ENCODE data around the gene CUBN.
A peak's percentile ranks its signal among the peaks of the same experiment; 100 is the strongest.
"Not testable (repeated sequence)": the region's sequence is repeated elsewhere in the genome, so short reads cannot be mapped to it uniquely, and the experiment has no call there.

CUBN gene

DNA sequence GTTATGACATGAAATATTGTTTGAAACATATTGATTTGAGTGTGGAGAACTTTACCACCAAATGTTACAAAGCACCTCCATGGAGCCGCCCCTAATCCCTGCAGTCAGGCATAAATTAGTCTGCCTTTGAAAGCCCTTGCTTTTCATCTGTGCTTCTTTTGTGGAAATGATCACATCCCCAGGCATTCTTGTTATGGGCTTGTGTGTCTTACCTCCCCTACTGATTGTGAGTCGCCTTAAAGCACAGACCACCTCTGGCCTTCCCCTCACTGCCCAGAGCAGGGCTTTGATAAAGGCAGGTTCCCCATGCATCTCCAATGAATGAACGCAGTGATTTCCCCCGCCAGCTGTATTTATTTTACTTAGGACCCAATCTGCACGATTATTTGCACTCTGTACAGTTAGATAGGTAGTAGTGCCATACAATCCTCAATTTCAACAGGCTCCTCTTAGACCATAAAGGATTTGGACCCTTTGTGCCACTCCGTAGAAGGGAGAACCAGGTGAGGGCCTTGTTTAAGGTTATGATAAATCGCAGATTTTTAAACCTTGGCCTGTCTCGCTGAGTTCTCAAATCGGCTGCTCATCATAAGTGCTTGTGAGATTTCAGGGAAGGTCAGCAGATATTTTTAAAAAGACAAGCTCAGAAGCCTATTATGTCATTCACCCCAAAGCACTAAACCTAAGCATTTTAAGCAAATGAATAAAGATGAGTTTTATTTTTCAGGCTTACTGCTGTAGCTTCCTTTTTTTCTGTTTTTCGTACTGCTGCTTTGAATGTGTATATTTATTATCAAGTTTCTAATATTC is 107.8 kb downstream of the CUBN start:
- no peak overlapping the region for H3K27ac ChIP-seq

DNA sequence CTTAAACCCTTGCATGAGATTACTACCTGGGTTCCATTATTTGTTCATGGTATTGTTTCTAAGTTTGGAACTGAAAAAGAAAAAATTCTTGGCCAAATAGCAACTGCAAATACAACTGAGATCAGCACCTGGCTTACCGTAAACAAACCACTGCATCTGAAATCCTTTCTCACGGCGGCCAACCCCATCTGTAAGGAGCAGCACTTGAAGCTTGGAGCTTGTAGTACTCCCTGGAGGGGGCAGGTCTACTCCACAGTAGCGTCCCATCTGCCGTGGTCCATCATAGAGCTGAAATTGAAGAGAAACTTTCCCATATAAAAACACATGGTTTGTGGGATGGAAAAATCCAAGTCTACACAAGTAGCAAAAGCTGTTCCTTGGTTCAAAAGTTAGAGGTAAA is 109.9 kb downstream of the CUBN start:
- H3K36me3 ChIP-seq = no peaks in the 10 kb centered on the region
- no peak overlapping the region for H3K4me3 ChIP-seq
- TF ChIP-seq, protein P1, sequence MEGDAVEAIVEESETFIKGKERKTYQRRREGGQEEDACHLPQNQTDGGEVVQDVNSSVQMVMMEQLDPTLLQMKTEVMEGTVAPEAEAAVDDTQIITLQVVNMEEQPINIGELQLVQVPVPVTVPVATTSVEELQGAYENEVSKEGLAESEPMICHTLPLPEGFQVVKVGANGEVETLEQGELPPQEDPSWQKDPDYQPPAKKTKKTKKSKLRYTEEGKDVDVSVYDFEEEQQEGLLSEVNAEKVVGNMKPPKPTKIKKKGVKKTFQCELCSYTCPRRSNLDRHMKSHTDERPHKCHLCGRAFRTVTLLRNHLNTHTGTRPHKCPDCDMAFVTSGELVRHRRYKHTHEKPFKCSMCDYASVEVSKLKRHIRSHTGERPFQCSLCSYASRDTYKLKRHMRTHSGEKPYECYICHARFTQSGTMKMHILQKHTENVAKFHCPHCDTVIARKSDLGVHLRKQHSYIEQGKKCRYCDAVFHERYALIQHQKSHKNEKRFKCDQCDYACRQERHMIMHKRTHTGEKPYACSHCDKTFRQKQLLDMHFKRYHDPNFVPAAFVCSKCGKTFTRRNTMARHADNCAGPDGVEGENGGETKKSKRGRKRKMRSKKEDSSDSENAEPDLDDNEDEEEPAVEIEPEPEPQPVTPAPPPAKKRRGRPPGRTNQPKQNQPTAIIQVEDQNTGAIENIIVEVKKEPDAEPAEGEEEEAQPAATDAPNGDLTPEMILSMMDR (IDR thresholded peaks at IDR 0.05) = no peak
- DNase-seq = no peak
- no peaks in the 10 kb centered on the region for H3K9me3 ChIP-seq
- no peak overlapping the region for H3K27ac ChIP-seq
- H3K4me1 ChIP-seq = peaks cover 0 to 22% (median 0%) of the 10 kb centered on the region in 4 donors
- intact Hi-C loops (cut with DNase I; ENCODE audit: low total_unique reads) = no loop called here
- H3K27me3 ChIP-seq = no peaks in the 10 kb centered on the region

More for the DNA sequence above, 107.8 kb downstream of the CUBN start:
- H3K4me1 ChIP-seq = peaks cover 0 to 41% (median 2%) of the 10 kb centered on the region in 4 donors
- H3K27me3 ChIP-seq = no peaks in the 10 kb centered on the region
- TF ChIP-seq, protein P1 (IDR thresholded peaks at IDR 0.05) = no peak
- intact Hi-C loops (cut with DNase I; ENCODE audit: low total_unique reads) = no loop called here
- no peaks in the 10 kb centered on the region for H3K36me3 ChIP-seq
- no peak overlapping the region for H3K4me3 ChIP-seq
- no peaks in the 10 kb centered on the region for H3K9me3 ChIP-seq
- no peak for DNase-seq

DNA sequence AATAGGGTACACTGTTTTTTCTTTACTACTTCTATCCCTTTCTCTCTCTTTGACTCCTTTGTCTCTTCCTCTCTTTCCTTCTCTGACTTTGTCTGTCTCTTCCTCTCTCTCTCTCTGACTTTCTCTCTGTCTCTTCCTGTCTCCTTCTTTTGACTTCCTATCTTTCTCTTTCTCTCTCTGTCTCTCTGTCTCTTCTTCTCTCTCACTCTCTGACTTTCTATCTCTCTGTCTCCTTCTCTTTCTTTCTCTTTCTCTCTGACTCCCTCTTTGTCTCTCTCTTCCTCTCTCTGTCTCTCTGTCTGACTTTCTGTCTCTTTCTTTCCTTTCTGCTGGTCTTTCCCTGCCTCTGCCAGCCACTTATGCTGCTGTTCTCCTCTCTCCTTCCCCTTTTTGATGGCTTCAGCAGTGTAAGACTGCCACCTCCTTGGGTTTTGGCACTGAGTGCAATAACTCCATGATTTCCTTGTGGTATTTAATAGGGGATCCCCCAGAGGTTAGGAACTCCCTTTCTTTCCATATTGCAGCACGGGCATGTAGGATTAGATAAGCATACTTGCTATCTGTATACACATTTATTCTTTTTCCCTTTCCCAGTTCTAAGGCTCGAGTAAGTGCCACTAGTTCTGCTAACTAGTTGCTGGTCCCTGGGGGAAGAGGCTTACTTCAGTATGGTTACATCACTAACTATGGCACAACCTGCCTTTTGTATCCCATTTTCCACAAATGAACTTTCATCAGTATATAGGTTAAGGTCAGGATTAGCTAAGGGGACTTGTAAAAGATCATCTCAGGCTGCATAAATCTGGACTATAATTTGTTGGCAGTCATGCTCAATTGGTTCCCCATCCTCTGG is 116.3 kb downstream of the CUBN start:
- H3K4me3 ChIP-seq; H3K27me3 ChIP-seq; intact Hi-C loops (cut with DNase I; ENCODE audit: low total_unique reads); DNase-seq; H3K27ac ChIP-seq; H3K36me3 ChIP-seq; H3K9me3 ChIP-seq: not testable (repeated sequence)
- H3K4me1 ChIP-seq = peaks cover 0 to 24% (median 17%) of the 10 kb centered on the region in 4 donors

DNA sequence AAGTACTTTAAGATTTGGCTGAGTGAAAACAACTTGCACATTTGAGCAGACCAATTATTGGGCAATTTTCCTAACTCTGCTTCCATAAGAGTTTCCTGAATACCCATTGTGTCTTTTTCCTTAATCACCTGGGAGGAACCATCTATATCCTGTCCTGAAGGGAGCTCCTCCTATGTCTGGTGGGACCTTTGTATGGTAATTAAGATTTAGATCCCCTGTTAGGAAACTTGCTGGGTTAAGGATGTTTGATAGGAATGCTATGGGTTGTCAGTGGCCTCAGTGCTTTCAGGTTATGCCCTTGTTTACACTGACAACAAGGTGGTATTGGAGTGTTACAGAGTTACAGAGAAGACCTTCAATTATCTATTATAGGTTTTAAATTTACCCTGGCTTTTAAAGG is 116.9 kb downstream of the CUBN start:
- peaks cover 0 to 30% (median 21%) of the 10 kb centered on the region in 4 donors for H3K4me1 ChIP-seq
- H3K36me3 ChIP-seq; H3K9me3 ChIP-seq; intact Hi-C loops (cut with DNase I; ENCODE audit: low total_unique reads); H3K27ac ChIP-seq; H3K27me3 ChIP-seq; DNase-seq; H3K4me3 ChIP-seq: not testable (repeated sequence)

DNA sequence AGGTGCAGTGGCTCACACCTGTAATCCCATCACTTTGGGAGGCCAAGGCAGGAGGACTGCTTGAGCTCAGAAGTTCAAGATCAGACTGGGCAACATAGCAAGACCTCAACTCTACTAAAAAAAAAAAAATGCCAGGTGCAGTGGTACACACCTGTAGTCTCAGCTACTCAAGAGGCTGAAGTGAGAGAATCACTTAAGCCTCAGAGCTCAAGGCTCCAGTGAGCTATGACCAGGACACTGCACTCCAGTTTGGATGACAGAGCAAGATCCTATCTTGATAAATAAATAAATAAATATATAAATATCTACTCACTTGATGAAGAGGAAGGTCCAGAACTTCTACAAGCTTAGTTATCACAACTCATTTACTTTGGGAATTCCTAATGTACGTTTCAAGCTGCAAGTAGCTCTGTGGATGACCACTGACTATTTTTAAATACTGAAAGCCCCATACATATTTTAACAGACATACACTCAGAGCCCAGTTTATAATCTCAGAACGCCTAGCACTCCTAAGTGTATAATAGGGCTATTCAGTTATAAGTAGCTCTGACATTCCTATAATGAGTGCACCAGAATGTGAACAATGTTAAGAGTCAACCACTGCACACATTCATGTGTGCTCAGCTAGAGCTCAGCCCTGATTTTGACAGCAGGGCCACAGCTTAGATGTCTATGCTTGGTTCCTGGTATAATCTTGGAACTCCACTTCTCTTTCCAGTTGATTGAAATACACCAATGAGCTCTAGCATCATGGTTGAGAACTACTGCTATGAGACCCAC is 119.1 kb downstream of the CUBN start:
- Histone ChIP-seq H3K4me1 (peaks cover 0 to 40% (median 27%) of the 10 kb centered on the region in 4 donors), H3K27ac (peak overlapping the region; percentile 57 to 64), H3K4me3 (no peak overlapping the region), H3K27me3 (no peaks in the 10 kb centered on the region), H3K9me3 (no peaks in the 10 kb centered on the region), H3K36me3 (no peaks in the 10 kb centered on the region)
- DNase-seq = no peak
- intact Hi-C loops (cut with DNase I; ENCODE audit: low total_unique reads) = no loop called here
- TF ChIP-seq, protein P1 (IDR thresholded peaks at IDR 0.05) = no peak

DNA sequence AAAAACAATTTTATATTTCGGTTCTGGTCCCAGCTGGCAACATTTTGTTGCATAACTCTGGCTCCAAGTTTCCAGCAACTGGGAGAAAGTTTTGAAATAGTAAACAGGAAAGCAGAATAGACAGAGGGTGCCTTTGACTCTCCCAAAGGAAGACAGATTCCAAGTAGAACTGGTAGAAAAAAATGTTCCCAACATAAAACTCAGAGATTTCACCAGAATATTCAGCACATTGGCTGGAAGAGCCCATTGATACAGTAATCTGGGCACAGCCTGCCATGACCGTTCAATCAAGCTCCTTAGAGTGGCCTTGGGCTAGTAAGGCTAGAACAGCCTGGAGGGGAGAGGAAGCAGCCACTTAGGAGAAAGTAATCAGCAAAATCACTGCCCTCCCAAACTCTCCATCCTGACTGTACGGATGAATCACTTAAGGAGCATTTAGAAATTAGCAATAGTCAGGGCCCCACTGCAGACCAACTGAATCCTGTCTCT is 120.4 kb downstream of the CUBN start:
- DNase-seq = peak in 1 of 2 donors; percentile 42
- intact Hi-C loops (cut with DNase I; ENCODE audit: low total_unique reads) = loop anchor here (10.0 kb wide), 3 partner anchors 66 to 216 kb away; partner anchors contain the start of gene VIM
- H3K36me3 ChIP-seq = no peaks in the 10 kb centered on the region
- H3K9me3 ChIP-seq = no peaks in the 10 kb centered on the region
- H3K4me3 ChIP-seq = no peak overlapping the region
- no peaks in the 10 kb centered on the region for H3K27me3 ChIP-seq
- TF ChIP-seq, protein P1 (IDR thresholded peaks at IDR 0.05) = no peak
- peak overlapping the region; percentile 57 to 64 for H3K27ac ChIP-seq
- H3K4me1 ChIP-seq = peaks cover 0 to 41% (median 27%) of the 10 kb centered on the region in 4 donors
